Transverse colon (tissue), 3 donors: ENCODE data around the gene SFXN5.

Experiments used
- CTCF ChIP-seq, 5 experiments: fragments of 200-600 bp in 3 of 5; fragments of 450-650 bp in 2 of 5; sonication (generic) in 3 of 5; IDR thresholded peaks; 1 replicate in 2 of 5; 2 replicates in 3 of 5; pipeline ENCODE4 v1.5.1; 2016 to 2017; ENCODE audit warnings: antibody characterized with exemption in 5 of 5, inconsistent platforms in 3 of 5, mild to moderate bottlenecking in 2 of 5, moderate library complexity in 1 of 5
- POLR2A ChIP-seq: fragments of 450-650 bp; IDR thresholded peaks from one replicate; pipeline ENCODE4 v1.6.1; 2016; ENCODE audit warnings: antibody characterized with exemption, mild to moderate bottlenecking, moderate library complexity

DNA sequence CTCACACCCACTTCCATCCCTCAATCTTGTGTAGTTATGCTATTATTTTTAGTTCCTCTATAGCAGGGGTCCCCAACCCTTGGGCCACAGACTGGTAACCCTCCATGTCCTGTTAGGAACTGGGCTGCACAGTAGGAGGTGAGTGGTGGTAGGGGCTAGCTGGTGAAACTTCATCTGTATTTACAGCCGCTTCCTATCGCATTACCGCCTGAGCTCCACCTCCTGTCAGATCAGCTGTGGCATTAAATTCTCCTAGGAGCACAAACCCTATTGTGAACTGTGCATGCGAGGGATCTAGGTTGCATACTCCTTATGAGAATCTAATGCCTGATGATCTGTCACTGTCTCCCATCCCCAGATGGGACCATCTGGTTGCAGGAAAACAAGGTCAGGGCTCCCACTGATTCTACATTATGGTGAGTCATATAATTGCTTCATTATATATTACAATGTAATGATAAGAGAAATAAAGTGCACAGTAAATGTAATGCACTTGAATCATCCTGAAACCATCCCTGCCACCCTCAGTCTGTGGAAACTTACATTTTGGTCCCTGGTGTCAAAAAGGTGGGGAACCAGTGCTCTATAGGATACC lies 42.9 kb upstream of the SFXN5 start:
- no peak for TF ChIP-seq CTCF (IDR thresholded peaks at IDR 0.05)
- TF ChIP-seq POLR2A, result no peak
